Transverse colon (tissue), 4 donors: ENCODE results near the gene SIN3A.

Source experiments
- EP300 ChIP-seq: sonication (generic); formaldehyde crosslinking; IDR thresholded peaks from one replicate; pipeline ENCODE4 v1.6.1; 2017; ENCODE audit warnings: antibody characterized with exemption, low read depth
- POLR2A ChIP-seq: fragments of 450-650 bp; IDR thresholded peaks from one replicate; pipeline ENCODE4 v1.6.1; 2016; ENCODE audit warnings: antibody characterized with exemption, mild to moderate bottlenecking, moderate library complexity
- POLR2AphosphoS5 ChIP-seq, 3 donors: sonication (generic); formaldehyde crosslinking; IDR thresholded peaks; one replicate each; pipeline ENCODE4 v1.6.1; 2016; ENCODE audit warnings: antibody characterized with exemption in 3 of 3
- TF ChIP-seq, protein P1 (sequence below), 5 experiments: fragments of 200-600 bp in 3 of 5; fragments of 450-650 bp in 2 of 5; sonication (generic) in 3 of 5; IDR thresholded peaks; 1 replicate in 2 of 5; 2 replicates in 3 of 5; pipeline ENCODE4 v1.5.1; 2016 to 2017; ENCODE audit warnings: antibody characterized with exemption in 5 of 5, inconsistent platforms in 3 of 5, mild to moderate bottlenecking in 2 of 5, moderate library complexity in 1 of 5

GRCh38 chr15:75348034-75348561, 103.4 kb downstream of the SIN3A start:
- TF ChIP-seq, protein P1, sequence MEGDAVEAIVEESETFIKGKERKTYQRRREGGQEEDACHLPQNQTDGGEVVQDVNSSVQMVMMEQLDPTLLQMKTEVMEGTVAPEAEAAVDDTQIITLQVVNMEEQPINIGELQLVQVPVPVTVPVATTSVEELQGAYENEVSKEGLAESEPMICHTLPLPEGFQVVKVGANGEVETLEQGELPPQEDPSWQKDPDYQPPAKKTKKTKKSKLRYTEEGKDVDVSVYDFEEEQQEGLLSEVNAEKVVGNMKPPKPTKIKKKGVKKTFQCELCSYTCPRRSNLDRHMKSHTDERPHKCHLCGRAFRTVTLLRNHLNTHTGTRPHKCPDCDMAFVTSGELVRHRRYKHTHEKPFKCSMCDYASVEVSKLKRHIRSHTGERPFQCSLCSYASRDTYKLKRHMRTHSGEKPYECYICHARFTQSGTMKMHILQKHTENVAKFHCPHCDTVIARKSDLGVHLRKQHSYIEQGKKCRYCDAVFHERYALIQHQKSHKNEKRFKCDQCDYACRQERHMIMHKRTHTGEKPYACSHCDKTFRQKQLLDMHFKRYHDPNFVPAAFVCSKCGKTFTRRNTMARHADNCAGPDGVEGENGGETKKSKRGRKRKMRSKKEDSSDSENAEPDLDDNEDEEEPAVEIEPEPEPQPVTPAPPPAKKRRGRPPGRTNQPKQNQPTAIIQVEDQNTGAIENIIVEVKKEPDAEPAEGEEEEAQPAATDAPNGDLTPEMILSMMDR (IDR thresholded peaks at IDR 0.05) = no peak
- TF ChIP-seq POLR2A (no peak), POLR2AphosphoS5 (IDR thresholded peaks at IDR 0.05) (no peak), EP300 (no peak)
